ENCODE results near the gene PRG2. TPM values are rescaled to one million over a fixed set of nuclear protein-coding genes. Genes with fewer than 3 reads are reported as not detected.
A peak's percentile ranks its signal among the peaks of the same experiment; 100 is the strongest.

The PRG2 gene
- total RNA-seq, 1 donor from 2014 or later, result not detected

GRCh38 chr11:57359396-57359795 lies 31.1 kb downstream of the PRG2 start:
- H3K27ac ChIP-seq, result no peak overlapping the region
- H3K27me3 ChIP-seq (ENCODE audit: low read depth), result no peaks in the 10 kb centered on the region
- H3K9me3 ChIP-seq, result no peaks in the 10 kb centered on the region
- DNase-seq (no peak), ATAC-seq (no peak)
- H3K4me3 ChIP-seq, result no peak overlapping the region
- no peaks in the 10 kb centered on the region for H3K36me3 ChIP-seq
- TF ChIP-seq, protein P1, sequence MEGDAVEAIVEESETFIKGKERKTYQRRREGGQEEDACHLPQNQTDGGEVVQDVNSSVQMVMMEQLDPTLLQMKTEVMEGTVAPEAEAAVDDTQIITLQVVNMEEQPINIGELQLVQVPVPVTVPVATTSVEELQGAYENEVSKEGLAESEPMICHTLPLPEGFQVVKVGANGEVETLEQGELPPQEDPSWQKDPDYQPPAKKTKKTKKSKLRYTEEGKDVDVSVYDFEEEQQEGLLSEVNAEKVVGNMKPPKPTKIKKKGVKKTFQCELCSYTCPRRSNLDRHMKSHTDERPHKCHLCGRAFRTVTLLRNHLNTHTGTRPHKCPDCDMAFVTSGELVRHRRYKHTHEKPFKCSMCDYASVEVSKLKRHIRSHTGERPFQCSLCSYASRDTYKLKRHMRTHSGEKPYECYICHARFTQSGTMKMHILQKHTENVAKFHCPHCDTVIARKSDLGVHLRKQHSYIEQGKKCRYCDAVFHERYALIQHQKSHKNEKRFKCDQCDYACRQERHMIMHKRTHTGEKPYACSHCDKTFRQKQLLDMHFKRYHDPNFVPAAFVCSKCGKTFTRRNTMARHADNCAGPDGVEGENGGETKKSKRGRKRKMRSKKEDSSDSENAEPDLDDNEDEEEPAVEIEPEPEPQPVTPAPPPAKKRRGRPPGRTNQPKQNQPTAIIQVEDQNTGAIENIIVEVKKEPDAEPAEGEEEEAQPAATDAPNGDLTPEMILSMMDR (IDR thresholded peaks at IDR 0.05), result no peak
- H3K4me1 ChIP-seq, result peaks cover 5% of the 10 kb centered on the region
- intact Hi-C loops (cut with DNase I), result no loop called here

DNA sequence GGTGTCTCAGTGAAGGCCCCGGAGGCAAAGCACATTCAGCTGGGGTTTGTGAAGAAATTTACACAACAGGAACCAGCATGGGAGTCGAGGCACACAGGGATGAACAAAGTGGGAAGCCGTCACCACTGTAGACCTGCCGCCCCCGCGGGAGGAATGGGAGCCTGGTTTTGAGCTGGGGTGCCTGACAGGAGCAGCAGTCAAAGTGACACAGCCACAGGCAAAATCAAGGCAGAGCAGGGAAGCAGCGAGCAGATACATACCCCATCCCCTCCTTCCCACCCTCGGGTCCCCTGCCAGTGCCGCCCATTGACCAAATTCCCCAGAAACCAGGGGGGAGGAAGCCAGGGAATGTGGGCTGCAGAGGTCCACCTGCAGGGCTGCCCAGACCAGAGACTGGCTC lies 31.5 kb downstream of the PRG2 start:
- DNase-seq, result no peak
- Histone ChIP-seq H3K9me3 (no peaks in the 10 kb centered on the region), H3K27ac (no peak overlapping the region), H3K36me3 (no peaks in the 10 kb centered on the region), H3K27me3 (ENCODE audit: low read depth) (no peaks in the 10 kb centered on the region), H3K4me3 (no peak overlapping the region), H3K4me1 (peaks cover 5% of the 10 kb centered on the region)
- TF ChIP-seq, protein P1 (IDR thresholded peaks at IDR 0.05), result no peak
- ATAC-seq, result no peak
- intact Hi-C loops (cut with DNase I), result no loop called here

DNA sequence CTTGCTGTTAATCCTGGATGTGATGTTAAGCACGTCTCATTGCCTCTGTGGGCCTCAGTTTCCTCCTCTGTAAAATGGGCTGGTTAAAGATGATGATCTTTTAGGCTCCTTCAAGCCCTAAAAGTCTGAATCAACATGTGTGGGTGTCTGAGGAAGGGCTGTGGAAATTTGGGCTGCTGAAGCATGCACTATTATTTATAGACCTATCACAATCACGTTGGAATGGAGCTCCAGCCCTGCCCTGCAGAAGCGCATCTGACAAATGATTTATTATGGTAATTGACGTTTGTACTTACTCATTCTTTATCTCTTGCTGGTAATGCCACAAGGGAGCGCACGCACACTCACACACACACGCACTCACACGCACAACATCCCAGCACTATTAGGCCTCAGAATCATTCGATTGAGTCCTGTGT lies 31.9 kb downstream of the PRG2 start:
- TF ChIP-seq, protein P1 (IDR thresholded peaks at IDR 0.05), result no peak
- ATAC-seq, result no peak
- peaks cover 5% of the 10 kb centered on the region for H3K4me1 ChIP-seq
- intact Hi-C loops (cut with DNase I), result no loop called here
- no peaks in the 10 kb centered on the region for H3K27me3 ChIP-seq (ENCODE audit: low read depth)
- no peaks in the 10 kb centered on the region for H3K36me3 ChIP-seq
- no peak overlapping the region for H3K27ac ChIP-seq
- H3K9me3 ChIP-seq, result no peaks in the 10 kb centered on the region
- DNase-seq, result no peak
- H3K4me3 ChIP-seq, result no peak overlapping the region

GRCh38 chr11:57357856-57358255 lies 32.6 kb downstream of the PRG2 start:
- no peak for DNase-seq

DNA sequence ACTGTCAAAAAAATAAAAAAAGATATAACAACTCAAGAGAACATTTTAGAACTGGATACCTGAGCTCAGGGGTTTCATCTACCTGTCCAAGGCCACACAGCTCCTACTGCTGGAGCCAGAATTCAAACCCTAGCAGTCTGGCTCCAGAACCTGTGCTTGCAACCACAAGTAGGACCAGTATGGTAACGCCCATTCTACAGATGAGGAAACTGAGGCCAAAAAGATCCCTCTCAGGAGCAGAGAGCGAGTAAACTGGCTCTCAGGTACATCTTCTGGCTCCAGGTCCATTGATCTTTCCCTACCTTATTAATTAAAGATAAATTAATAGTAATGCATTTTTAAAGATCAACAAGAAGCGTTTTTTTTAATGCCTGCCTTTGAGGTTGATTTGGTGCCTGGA lies 33.1 kb downstream of the PRG2 start:
- intact Hi-C loops (cut with DNase I), result no loop called here
- Histone ChIP-seq H3K27ac (peak overlapping the region; percentile 9), H3K36me3 (no peaks in the 10 kb centered on the region), H3K4me3 (no peak overlapping the region), H3K27me3 (ENCODE audit: low read depth) (no peaks in the 10 kb centered on the region), H3K4me1 (peaks cover 5% of the 10 kb centered on the region), H3K9me3 (no peaks in the 10 kb centered on the region)
- no peak for ATAC-seq
- no peak for DNase-seq
- TF ChIP-seq, protein P1 (IDR thresholded peaks at IDR 0.05), result no peak

More at GRCh38 chr11:57357856-57358255, 32.6 kb downstream of the PRG2 start:
- Histone ChIP-seq H3K4me1 (peaks cover 5% of the 10 kb centered on the region), H3K27me3 (ENCODE audit: low read depth) (no peaks in the 10 kb centered on the region), H3K9me3 (no peaks in the 10 kb centered on the region), H3K4me3 (no peak overlapping the region), H3K27ac (peak overlapping the region; percentile 9), H3K36me3 (no peaks in the 10 kb centered on the region)
- TF ChIP-seq, protein P1 (IDR thresholded peaks at IDR 0.05), result no peak
- intact Hi-C loops (cut with DNase I), result no loop called here
- ATAC-seq, result no peak

DNA sequence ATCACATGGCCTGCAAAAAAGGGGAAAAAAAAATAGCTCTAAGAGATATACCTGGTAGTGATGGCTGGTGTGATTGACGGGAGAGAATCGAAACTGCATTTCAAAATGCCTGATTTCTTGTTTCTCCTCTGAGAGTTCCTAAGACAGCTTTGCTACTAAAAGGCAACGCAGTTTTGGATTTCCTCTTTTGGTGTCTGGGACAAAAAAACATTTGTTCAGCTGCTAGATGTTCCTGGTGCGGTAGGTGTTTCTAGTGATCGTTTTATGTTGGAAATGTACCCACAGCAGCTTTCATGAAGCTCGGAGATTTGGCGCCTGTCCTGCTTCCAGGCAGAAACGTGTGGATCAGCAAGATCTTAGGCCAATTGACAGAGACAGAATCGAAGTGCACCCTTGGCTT lies 34.2 kb downstream of the PRG2 start:
- H3K4me1 ChIP-seq, result peaks cover 5% of the 10 kb centered on the region
- ATAC-seq (no peak), DNase-seq (no peak)
- no peaks in the 10 kb centered on the region for H3K27me3 ChIP-seq (ENCODE audit: low read depth)
- TF ChIP-seq, protein P1 (IDR thresholded peaks at IDR 0.05), result no peak
- H3K27ac ChIP-seq, result no peak overlapping the region
- no peak overlapping the region for H3K4me3 ChIP-seq
- no peaks in the 10 kb centered on the region for H3K36me3 ChIP-seq
- intact Hi-C loops (cut with DNase I), result no loop called here
- no peaks in the 10 kb centered on the region for H3K9me3 ChIP-seq
